Osteoblast (primary cell): ENCODE data around the gene COL27A1. TPM values are rescaled to one million over a fixed set of nuclear protein-coding genes. Genes with fewer than 3 reads are reported as not detected.

Source experiments
- DNase-seq: peaks from one replicate; pipeline ENCODE4 v3.0.0; 2011; ENCODE audit warnings: low spot score, mixed read lengths; ENCODE audit not compliant: insufficient read length; ENCODE audit errors: missing footprints
- H2AFZ ChIP-seq: 2 replicates; pipeline ENCODE4 v1.6.0; 2011; ENCODE audit warnings: mild to moderate bottlenecking, low read length
- H3K27ac ChIP-seq: 2 replicates; pipeline ENCODE4 v1.5.1; 2011; ENCODE audit warnings: mild to moderate bottlenecking, low read depth, low read length, moderate library complexity
- H3K27me3 ChIP-seq: 2 replicates; pipeline ENCODE4 v1.6.0; 2012; ENCODE audit warnings: mild to moderate bottlenecking, control low read depth, inconsistent platforms, low read length, moderate library complexity; ENCODE audit not compliant: insufficient read depth
- H3K36me3 ChIP-seq: 2 replicates; pipeline ENCODE4 v1.5.1; 2011; ENCODE audit warnings: mild to moderate bottlenecking, low read length, control low read depth, moderate library complexity; ENCODE audit not compliant: insufficient read depth
- H3K4me1 ChIP-seq: 2 replicates; pipeline ENCODE4 v1.5.1; 2011; ENCODE audit warnings: mild to moderate bottlenecking, low read length, control low read depth, moderate library complexity; ENCODE audit not compliant: insufficient read depth
- H3K4me2 ChIP-seq: 2 replicates; pipeline ENCODE4 v1.6.0; 2011; ENCODE audit warnings: mild to moderate bottlenecking, low read length; ENCODE audit not compliant: insufficient read depth
- H3K4me3 ChIP-seq: fragments of 200-600 bp; sonication (generic); 3 replicates; pipeline ENCODE4 v1.5.1; 2012; ENCODE audit warnings: mild to moderate bottlenecking, low read length, inconsistent platforms; ENCODE audit not compliant: insufficient read depth
- H3K79me2 ChIP-seq: 2 replicates; pipeline ENCODE4 v1.6.0; 2012; ENCODE audit warnings: mild to moderate bottlenecking, low read length, control low read depth, inconsistent platforms; ENCODE audit not compliant: insufficient read depth
- H3K9me3 ChIP-seq: 2 replicates; pipeline ENCODE4 v1.5.1; 2011; ENCODE audit warnings: low read depth, low read length, control low read depth
- H4K20me1 ChIP-seq: 2 replicates; pipeline ENCODE4 v1.6.0; 2012; ENCODE audit warnings: mild to moderate bottlenecking, low read length, control low read depth; ENCODE audit not compliant: insufficient read depth
- CTCF ChIP-seq: IDR thresholded peaks from 2 replicates; pipeline ENCODE4 v1.5.1; 2011; ENCODE audit warnings: mild to moderate bottlenecking, low read depth, low read length, moderate library complexity; ENCODE audit errors: extremely low read depth
- total RNA-seq: library from RNA; depleted of rRNA; stranded (reverse); fragments of >200 nt; gene quantifications from 2 replicates; pipeline ENCODE4 v1.2.3, GENCODE V29; 2012

COL27A1 gene
- total RNA-seq, 1 donor = 10.1 TPM

- Histone ChIP-seq H3K4me3 (no peak overlapping the region), H4K20me1 (no peaks in the 10 kb centered on the region), H3K36me3 (peaks cover 59% of the 10 kb centered on the region), H2AFZ (no peak overlapping the region), H3K4me1 (peaks cover 15% of the 10 kb centered on the region), H3K27me3 (no peaks in the 10 kb centered on the region), H3K79me2 (no peaks in the 10 kb centered on the region), H3K4me2 (no peak overlapping the region), H3K27ac (no peak overlapping the region), H3K9me3 (no peaks in the 10 kb centered on the region)
- DNase-seq = no peak
- no peak for TF ChIP-seq CTCF
Observed at GRCh38 chr9:114346146-114346545, 190.8 kb downstream of the COL27A1 start.

GRCh38 chr9:114347675-114348074 lies 192.3 kb downstream of the COL27A1 start:
- H3K36me3 ChIP-seq = peaks cover 57% of the 10 kb centered on the region
- no peaks in the 10 kb centered on the region for H3K27me3 ChIP-seq
- no peak for DNase-seq
- H3K79me2 ChIP-seq = no peaks in the 10 kb centered on the region
- H3K27ac ChIP-seq = no peak overlapping the region
- no peak for TF ChIP-seq CTCF
- no peak overlapping the region for H3K4me2 ChIP-seq
- H3K9me3 ChIP-seq = no peaks in the 10 kb centered on the region
- H3K4me1 ChIP-seq = peaks cover 15% of the 10 kb centered on the region
- no peak overlapping the region for H3K4me3 ChIP-seq
- H4K20me1 ChIP-seq = no peaks in the 10 kb centered on the region
- H2AFZ ChIP-seq = no peak overlapping the region

- peaks cover 52% of the 10 kb centered on the region for H3K36me3 ChIP-seq
- H3K4me1 ChIP-seq = peaks cover 19% of the 10 kb centered on the region
- H3K79me2 ChIP-seq = no peaks in the 10 kb centered on the region
- no peak for TF ChIP-seq CTCF
- peak overlapping the region; percentile 18 for H3K4me3 ChIP-seq
- H2AFZ ChIP-seq = no peak overlapping the region
- peak overlapping the region; percentile 42 for H3K4me2 ChIP-seq
- H3K27me3 ChIP-seq = no peaks in the 10 kb centered on the region
- H3K27ac ChIP-seq = peak overlapping the region; percentile 70
- DNase-seq = peak; percentile 31
- no peaks in the 10 kb centered on the region for H3K9me3 ChIP-seq
- H4K20me1 ChIP-seq = no peaks in the 10 kb centered on the region
Observed at GRCh38 chr9:114348261-114348905, 193.0 kb downstream of the COL27A1 start.

GRCh38 chr9:114348906-114349482 lies 193.7 kb downstream of the COL27A1 start:
- DNase-seq = peak; percentile 98
- H3K4me2 ChIP-seq = peak overlapping the region; percentile 42
- H3K79me2 ChIP-seq = no peaks in the 10 kb centered on the region
- no peaks in the 10 kb centered on the region for H3K27me3 ChIP-seq
- peak overlapping the region; percentile 18 for H3K4me3 ChIP-seq
- H4K20me1 ChIP-seq = no peaks in the 10 kb centered on the region
- peaks cover 51% of the 10 kb centered on the region for H3K36me3 ChIP-seq
- TF ChIP-seq CTCF = no peak
- H3K4me1 ChIP-seq = peaks cover 21% of the 10 kb centered on the region
- no peaks in the 10 kb centered on the region for H3K9me3 ChIP-seq
- no peak overlapping the region for H2AFZ ChIP-seq
- H3K27ac ChIP-seq = peak overlapping the region; percentile 70
